ENCODE data around the gene ZNF410. TPM values are rescaled to one million over a fixed set of nuclear protein-coding genes. Genes with fewer than 3 reads are reported as not detected.
"Not testable (repeated sequence)": the region's sequence is repeated elsewhere in the genome, so short reads cannot be mapped to it uniquely, and the experiment has no call there.

Gene ZNF410
- polyA plus RNA-seq, 1 donor, result 28.2 TPM

DNA sequence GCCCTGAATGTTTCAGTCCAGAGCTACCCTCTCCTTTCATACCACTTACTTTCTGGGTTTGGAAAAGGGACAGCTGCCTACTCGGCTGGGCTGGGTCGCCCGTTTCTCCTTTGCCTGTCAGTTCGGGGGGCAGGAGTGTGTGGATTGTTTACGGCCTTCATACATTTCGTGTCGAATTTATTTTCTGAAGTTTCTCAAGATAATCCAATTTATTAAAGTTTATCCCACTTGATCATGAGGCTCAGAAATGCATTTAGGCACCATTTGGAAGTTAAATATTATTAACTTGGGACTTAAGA lies 608 bp downstream of the ZNF410 start:
- no peak for DNase-seq

DNA sequence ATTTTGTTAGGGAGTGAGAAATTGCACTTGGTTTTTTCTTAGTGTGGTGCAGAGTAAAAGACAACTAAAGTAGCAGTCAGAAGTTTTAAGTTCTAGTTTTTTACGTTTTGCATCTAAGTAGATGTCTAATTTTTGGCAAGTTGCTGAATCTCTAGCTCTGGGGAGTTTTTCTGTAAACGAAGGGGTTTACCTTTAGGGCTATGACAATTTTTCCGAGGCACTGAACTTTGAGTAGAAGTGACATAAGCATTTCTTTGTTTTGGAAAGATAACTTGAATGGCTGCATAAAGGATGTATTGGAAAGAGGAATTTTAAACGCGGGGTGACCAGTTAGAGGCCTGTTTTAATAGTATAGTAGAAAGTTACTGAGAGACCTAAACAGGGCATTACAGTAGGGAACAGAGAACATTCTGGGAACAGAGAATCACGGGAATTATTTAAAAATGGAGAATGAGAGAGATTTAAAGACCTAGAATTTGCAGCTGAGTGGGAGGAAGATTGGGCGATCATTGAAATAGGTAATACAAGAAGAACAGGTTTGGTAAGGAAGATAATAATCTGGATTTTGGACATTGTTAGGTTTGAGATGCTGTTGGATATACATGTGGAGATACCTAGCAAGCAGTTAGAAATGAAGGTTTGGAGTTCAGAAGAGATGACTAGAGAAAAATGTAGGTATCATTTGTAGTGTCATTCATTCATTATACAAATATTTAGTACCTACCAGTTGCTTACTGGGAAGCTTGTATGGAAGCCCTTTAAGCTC lies 1.2 kb downstream of the ZNF410 start:
- no peak for DNase-seq

- DNase-seq, result no peak
Observed at GRCh38 chr14:73888460-73888725, 1.7 kb downstream of the ZNF410 start.

- no peak for DNase-seq
Observed at GRCh38 chr14:73888971-73889370, 2.3 kb downstream of the ZNF410 start.

DNA sequence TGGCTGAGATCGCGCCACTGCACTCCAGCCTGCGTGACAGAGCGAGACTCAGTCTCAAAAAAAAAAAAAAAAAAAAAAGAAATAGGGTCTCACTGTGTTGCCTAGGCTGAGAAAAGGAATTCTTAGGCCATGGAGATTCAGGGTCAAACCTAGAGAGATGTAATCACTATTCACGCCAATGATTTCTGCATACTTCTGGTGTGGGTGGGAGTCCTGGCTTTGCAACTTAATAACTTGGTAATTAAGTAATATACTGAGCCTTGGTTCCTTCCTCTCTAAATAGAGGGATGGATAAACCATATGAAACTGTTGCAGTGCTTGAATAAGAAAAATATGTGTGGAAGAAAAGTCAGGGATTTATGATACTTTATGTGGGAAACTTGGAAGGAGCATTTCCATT lies 2.7 kb downstream of the ZNF410 start:
- no peak for DNase-seq

GRCh38 chr14:73894180-73894687 lies 7.6 kb downstream of the ZNF410 start:
- not testable (repeated sequence) for DNase-seq

- DNase-seq, result no peak
Observed at GRCh38 chr14:73895939-73896338, 9.3 kb downstream of the ZNF410 start.

DNA sequence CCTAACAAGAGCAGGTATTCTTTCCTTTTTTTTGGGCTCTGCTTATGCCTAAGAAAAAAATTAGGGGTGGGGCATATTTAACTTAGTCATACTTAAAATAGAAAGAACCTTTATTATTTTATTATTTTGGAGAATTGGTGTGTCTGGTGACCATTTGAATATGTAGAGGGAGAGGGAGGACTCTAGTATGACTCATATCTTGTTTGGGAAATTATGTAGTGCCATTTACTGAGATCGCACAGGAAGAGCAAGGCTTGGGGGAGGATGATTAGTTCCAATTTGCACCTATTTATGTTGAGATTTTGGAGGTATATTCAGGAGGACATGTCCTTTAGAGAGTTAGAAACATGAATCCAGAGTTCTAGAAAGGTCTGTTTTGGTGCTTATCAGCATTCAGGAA lies 9.9 kb downstream of the ZNF410 start:
- DNase-seq, result no peak

DNA sequence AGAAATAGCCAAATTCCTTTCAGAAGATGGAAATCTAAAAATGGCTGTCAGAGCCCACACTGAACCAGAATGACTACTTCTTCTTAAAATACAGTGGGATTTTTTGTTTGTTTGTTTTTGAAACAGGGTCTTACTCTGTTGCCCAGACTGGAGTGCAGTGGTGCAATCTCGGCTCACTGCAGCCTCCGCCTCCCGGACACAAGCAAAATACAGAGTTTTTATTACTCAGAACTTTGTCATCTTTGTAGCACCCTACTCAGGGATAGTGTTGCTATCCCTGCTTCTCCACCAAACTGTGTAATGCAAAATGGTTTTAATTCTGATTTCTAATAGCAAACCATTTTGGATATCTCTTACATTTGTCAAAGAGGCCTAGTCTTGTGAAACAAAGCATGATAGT lies 16.4 kb downstream of the ZNF410 start:
- no peak for DNase-seq

- DNase-seq, result no peak
Observed at GRCh38 chr14:73909681-73910080, 23.0 kb downstream of the ZNF410 start.

GRCh38 chr14:73913256-73913655 lies 26.6 kb downstream of the ZNF410 start:
- DNase-seq, result no peak

DNA sequence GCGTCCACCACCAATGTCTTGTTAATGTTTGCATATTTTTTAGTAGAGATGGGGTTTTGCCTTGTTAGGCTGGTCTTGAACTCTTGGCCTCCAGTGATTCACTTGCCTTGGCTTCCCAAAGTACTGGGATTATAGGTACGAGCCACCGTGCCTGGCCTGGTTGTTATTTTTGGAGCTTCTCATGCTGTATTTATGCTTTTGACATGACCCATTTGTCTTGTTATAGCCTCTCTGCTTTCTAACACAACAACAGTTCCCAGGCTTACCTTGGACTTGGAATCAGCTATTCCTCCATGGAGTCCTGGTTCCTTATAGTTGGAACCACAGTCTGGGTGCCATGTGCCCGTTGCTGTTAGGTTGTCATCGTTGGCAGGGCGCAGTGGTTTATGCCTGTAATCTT lies 29.7 kb downstream of the ZNF410 start:
- DNase-seq, result no peak

DNA sequence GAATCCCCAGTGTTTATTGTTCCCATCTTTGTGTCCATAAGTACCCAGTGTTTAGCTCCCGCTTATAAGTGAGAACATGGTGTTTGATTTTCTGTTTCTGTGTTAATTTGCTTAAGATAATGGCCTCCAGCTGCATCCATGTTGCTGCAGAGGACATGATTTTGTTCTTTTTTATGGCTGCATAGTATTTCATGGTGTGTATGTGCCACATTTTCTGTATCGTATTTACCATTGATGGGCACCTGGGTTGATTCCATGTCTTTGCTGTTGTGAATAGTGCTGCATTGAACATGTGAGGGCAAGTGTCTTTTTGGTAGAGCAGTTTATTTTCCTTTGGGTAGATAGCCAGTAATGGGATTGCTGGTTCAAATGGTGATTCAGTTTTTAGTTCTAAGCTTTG lies 32.8 kb downstream of the ZNF410 start:
- DNase-seq, result not testable (repeated sequence)

DNA sequence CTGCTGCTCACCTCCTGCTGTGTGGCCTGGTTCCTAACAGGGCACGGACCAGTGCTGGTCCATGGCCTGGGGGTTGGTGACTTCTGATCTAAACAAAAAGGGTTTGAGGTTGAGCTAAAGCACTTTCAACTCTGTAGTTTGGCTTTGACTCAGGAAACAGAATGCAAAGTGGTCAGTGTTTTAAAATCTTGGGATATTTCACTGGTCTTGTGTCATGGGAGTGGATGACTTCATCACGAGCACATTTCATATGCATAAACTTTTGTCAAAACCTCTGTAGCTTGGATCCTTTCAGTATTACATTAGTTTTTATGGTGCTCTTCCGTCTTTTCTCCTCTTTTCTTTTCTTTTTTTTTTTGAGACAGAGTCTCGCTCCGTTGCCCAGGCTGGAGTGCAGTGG lies 37.7 kb downstream of the ZNF410 start:
- no peak for DNase-seq

GRCh38 chr14:73935666-73936065 lies 49.0 kb downstream of the ZNF410 start:
- no peak for DNase-seq

GRCh38 chr14:73936548-73936947 lies 49.9 kb downstream of the ZNF410 start:
- DNase-seq, result no peak

DNA sequence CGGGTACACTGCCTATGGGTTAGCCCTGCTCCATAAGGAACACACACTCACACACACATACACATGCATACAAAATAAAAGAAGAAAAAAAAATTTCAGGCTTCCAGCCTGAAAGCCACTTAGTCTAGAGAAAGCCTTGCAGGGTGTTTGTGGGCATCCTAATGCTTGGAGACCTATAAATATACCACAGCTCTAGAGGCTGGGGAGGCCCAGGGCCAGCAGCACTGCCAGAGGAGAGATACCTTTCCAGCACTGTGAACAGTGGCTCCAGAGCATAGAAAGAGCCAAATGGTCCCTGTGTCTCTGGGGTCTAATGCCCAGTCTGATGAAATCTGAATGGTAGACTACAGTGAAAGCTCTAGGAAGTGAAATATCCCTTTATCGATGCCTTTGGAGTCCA lies 50.4 kb downstream of the ZNF410 start:
- DNase-seq, result no peak

- DNase-seq, result no peak
Observed at GRCh38 chr14:73942180-73942579, 55.5 kb downstream of the ZNF410 start.

DNA sequence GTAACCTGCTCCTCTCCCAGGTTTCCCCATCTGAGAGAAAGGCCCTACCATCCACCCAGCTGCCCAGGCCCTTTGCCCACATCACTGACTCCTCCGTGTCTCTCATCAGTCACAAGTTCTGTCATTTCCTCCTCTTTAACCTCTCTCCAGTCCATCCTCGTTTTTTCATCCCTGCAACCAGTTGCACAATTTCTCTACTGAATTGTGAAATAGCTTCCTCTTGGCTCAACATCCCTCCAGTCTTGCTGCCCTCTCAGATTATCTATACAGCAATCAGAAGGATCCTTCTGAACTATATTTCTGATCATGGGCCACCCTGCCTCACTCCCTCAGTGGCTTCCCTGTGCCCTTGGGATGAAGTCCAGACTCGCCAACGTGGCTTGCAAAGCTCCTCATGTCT lies 56.4 kb downstream of the ZNF410 start:
- DNase-seq, result no peak

GRCh38 chr14:73944432-73945158 lies 57.9 kb downstream of the ZNF410 start:
- DNase-seq, result no peak

- no peak for DNase-seq
Observed at GRCh38 chr14:73945159-73945670, 58.6 kb downstream of the ZNF410 start.

- peak; percentile 97 for DNase-seq
Observed at GRCh38 chr14:73949752-73950734, 63.4 kb downstream of the ZNF410 start, which contains the start of the genes COQ6 and FAM161B. COQ6 (plus strand) TSS chr14:73950302; CDS start chr14:73950333, 31 bp downstream. FAM161B (minus strand) TSS chr14:73950094; CDS start chr14:73950026, 68 bp downstream.

DNA sequence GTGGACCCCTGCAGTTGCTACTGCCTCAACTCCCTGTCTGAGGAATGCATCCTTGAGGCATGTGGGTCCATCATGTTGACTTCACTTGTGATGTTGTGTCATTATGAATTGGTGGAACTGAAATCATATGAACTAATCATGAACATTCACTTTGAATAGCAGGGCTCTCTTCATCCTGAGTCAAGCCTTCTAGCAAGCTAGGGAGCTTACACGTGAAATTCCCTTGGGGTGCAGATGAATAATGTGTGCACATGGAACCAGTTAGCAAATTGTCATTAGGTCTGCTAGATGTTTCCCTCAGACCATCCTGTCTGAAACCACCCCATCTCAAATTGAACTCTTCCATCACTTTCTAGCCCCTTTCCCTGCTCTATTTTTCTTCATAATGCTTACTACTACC lies 67.1 kb downstream of the ZNF410 start:
- DNase-seq, result no peak

Data from hindlimb muscle (tissue), 1 donor.